Measurements from ENCODE around the gene CCRL2. TPM values are rescaled to one million over a fixed set of nuclear protein-coding genes. Genes with fewer than 3 reads are reported as not detected.

The CCRL2 gene
- total and polyA plus RNA-seq, 2 of the 4 experiments (the other 2 are of a cell fraction): 0.29 to 0.36 TPM

DNA sequence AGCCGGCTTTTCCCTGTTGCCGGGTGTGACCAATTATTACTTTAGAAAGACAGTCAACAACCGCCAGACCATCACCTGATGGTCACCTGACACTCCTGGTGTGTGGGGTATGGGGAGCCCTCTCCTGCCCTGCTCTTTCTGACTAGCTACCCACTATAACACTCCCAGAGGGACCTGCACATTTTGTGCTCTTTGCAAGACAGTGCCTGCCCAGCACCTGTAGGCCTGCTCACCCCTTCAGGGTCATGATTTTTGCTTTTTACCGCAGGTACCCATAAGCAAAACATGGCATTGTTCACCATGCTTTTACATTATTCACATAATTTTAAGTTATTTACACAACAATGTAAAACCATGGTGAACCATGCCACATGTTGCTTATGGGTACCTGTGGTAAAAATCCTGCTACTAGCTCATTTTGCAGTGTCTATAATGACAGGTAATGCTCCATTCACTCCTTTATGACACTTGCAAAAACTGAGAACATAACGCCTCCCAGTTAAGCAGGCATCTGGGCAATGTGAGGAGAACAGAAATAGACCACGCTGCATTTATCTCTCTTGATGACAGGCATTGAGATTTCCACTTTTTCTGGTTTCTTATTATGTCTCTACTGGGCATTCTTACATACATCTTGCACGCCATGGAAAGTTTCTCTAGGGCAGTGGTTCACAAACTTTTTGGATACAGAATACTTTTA lies 9.9 kb downstream of the CCRL2 start:
- no peaks in the 10 kb centered on the region for H4K20me1 ChIP-seq (ENCODE audit: insufficient read depth, low read length)
- intact Hi-C loops (cut with micrococcal nuclease) (no loop called here), in situ Hi-C loops (cut with MboI; ENCODE audit: low sequenced_read_pairs) (no loop called here), dilution Hi-C loops (cut with HindIII; ENCODE audit: low sequenced_read_pairs, unreplicated experiment) (no loop called here)
- no peak overlapping the region for H3K4me3 ChIP-seq (ENCODE audit: insufficient read depth, low read depth, low read length)
- no peak overlapping the region for H3K56ac ChIP-seq (ENCODE audit: extremely low read depth, insufficient read depth, low read length)
- no peak for ATAC-seq (ENCODE audit: low read depth)
- 67% methylated on average over 3 of the region's 7 CpGs; no CpG with 5 or more reads in 1 of the 2 experiments for WGBS, 2 experiments (ENCODE audit: extremely low coverage in 2 of 2, insufficient read length in 1 of 2)
- TF ChIP-seq, protein P1, sequence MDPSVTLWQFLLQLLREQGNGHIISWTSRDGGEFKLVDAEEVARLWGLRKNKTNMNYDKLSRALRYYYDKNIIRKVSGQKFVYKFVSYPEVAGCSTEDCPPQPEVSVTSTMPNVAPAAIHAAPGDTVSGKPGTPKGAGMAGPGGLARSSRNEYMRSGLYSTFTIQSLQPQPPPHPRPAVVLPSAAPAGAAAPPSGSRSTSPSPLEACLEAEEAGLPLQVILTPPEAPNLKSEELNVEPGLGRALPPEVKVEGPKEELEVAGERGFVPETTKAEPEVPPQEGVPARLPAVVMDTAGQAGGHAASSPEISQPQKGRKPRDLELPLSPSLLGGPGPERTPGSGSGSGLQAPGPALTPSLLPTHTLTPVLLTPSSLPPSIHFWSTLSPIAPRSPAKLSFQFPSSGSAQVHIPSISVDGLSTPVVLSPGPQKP (IDR thresholded peaks at IDR 0.05; ENCODE audit: borderline replicate concordance, low read depth, low read length): no peak
- CTCF ChIA-PET: interaction anchor here (0.8 kb wide), 1 partner anchor 11 kb away, joined by 3 read pairs; no protein-coding TSS in a partner anchor
- no peak overlapping the region for H2BK120ac ChIP-seq (ENCODE audit: low read depth, low read length)
- no peak overlapping the region for H2AFZ ChIP-seq (replicated peaks; ENCODE audit: low read length, poor library complexity)
- no peak overlapping the region for H3K23ac ChIP-seq (ENCODE audit: low read depth, low read length)
- POLR2A ChIA-PET (ENCODE audit: unreplicated experiment): no interaction called here
- no peak overlapping the region for H3K14ac ChIP-seq (replicated peaks; ENCODE audit: low read depth, low read length)
- H2AK9ac ChIP-seq (replicated peaks; ENCODE audit: low read depth, low read length, poor library complexity): no peak overlapping the region
- H4K5ac ChIP-seq (ENCODE audit: low read depth, low read length): no peak overlapping the region
- H3K79me1 ChIP-seq (ENCODE audit: low read depth in 1 of 2, low read length in 2 of 2): no peaks in the 10 kb centered on the region
- DNase-seq: no peak
- no peaks in the 10 kb centered on the region for H3K9me3 ChIP-seq (ENCODE audit: control insufficient read depth, insufficient read depth, low read length)
- H3K4ac ChIP-seq (ENCODE audit: low read depth, low read length): no peak overlapping the region
- no peak overlapping the region for H2BK5ac ChIP-seq (ENCODE audit: low read depth, low read length, poor library complexity, severe bottlenecking)
- no peak overlapping the region for H4K91ac ChIP-seq (ENCODE audit: insufficient read depth, low read depth, low read length)
- no peak overlapping the region for H4K8ac ChIP-seq (ENCODE audit: low read depth in 2 of 2, low read length in 2 of 2)
- no peaks in the 10 kb centered on the region for H3K36me3 ChIP-seq (ENCODE audit: control insufficient read depth, insufficient read depth, low read length)
- H3K18ac ChIP-seq (ENCODE audit: low read depth, low read length): no peak overlapping the region
- peaks cover 6% of the 10 kb centered on the region for H3K27me3 ChIP-seq (ENCODE audit: control insufficient read depth, insufficient read depth, low read length)
- H2BK20ac ChIP-seq (ENCODE audit: low read depth, low read length): no peak overlapping the region
- no peak overlapping the region for H3K4me2 ChIP-seq (ENCODE audit: low read depth, low read length)
- no peak overlapping the region for H2BK15ac ChIP-seq (ENCODE audit: low read depth, low read length)
- H3K9ac ChIP-seq (ENCODE audit: low read depth, low read length): no peak overlapping the region
- H2AK5ac ChIP-seq (ENCODE audit: low read depth, low read length): no peak overlapping the region
- no TSS peak for BruUV-seq (replicated peaks)
- no peak overlapping the region for H3K27ac ChIP-seq (ENCODE audit: insufficient read depth, low read length)
- peaks cover 2% of the 10 kb centered on the region for H3K4me1 ChIP-seq (ENCODE audit: control insufficient read depth, insufficient read depth, low read length)
- no peaks in the 10 kb centered on the region for H3K9me1 ChIP-seq (ENCODE audit: insufficient read depth, low read length)
